Trophoblast cell (in vitro differentiated cells and primary cell): ENCODE data around the gene GOLGA6L26.
"Not testable (repeated sequence)": the region's sequence is repeated elsewhere in the genome, so short reads cannot be mapped to it uniquely, and the experiment has no call there.

Experiments
- DNase-seq, 2 donors: peaks; one replicate each; pipeline ENCODE4 v3.0.0-alpha.2; 2016
- H2AFZ ChIP-seq: 2 replicates; pipeline ENCODE4 v1.6.1; 2013; ENCODE audit warnings: low read length, moderate library complexity, mild to moderate bottlenecking; ENCODE audit not compliant: insufficient read depth, poor library complexity
- H2AK5ac ChIP-seq: 2 replicates; pipeline ENCODE4 v1.6.1; 2013; ENCODE audit warnings: mild to moderate bottlenecking, low read length
- H2BK120ac ChIP-seq: 2 replicates; pipeline ENCODE4 v1.6.1; 2013; ENCODE audit warnings: low read length, mild to moderate bottlenecking, moderate library complexity; ENCODE audit not compliant: insufficient read depth, poor library complexity
- H2BK12ac ChIP-seq: 2 replicates; pipeline ENCODE4 v1.6.1; 2013; ENCODE audit warnings: mild to moderate bottlenecking, low read length, moderate library complexity
- H2BK5ac ChIP-seq: 2 replicates; pipeline ENCODE4 v1.6.1; 2013; ENCODE audit warnings: low read length, low read depth, moderate library complexity, mild to moderate bottlenecking; ENCODE audit not compliant: poor library complexity
- H3K14ac ChIP-seq: 2 replicates; pipeline ENCODE4 v1.6.1; 2013; ENCODE audit warnings: mild to moderate bottlenecking, low read length
- H3K18ac ChIP-seq: 2 replicates; pipeline ENCODE4 v1.6.1; 2013; ENCODE audit warnings: mild to moderate bottlenecking, low read length
- H3K23ac ChIP-seq: 2 replicates; pipeline ENCODE4 v1.6.1; 2013; ENCODE audit warnings: low read length
- H3K27ac ChIP-seq: 2 replicates; pipeline ENCODE4 v1.5.1; 2013; ENCODE audit warnings: low read depth, mild to moderate bottlenecking, inconsistent platforms, low read length, moderate library complexity
- H3K27me3 ChIP-seq: 2 replicates; pipeline ENCODE4 v1.6.1; 2013; ENCODE audit warnings: inconsistent platforms, mild to moderate bottlenecking, low read length, moderate library complexity; ENCODE audit not compliant: insufficient read depth
- H3K36me3 ChIP-seq, 2 experiments: 1 replicate in 1 of 2; 2 replicates in 1 of 2; pipeline ENCODE4 v1.6.1; 2013; ENCODE audit warnings: low read length in 2 of 2, mild to moderate bottlenecking in 2 of 2, moderate library complexity in 1 of 2; ENCODE audit not compliant: insufficient read depth in 2 of 2, control insufficient read depth in 1 of 2
- H3K4ac ChIP-seq: 2 replicates; pipeline ENCODE4 v1.6.1; 2013; ENCODE audit warnings: low read depth, mild to moderate bottlenecking, low read length, moderate library complexity
- H3K4me1 ChIP-seq, 2 experiments: 1 replicate in 1 of 2; 2 replicates in 1 of 2; pipeline ENCODE4 v1.6.1; 2013; ENCODE audit warnings: low read length in 2 of 2, mild to moderate bottlenecking in 2 of 2, moderate library complexity in 1 of 2; ENCODE audit not compliant: insufficient read depth in 2 of 2, control insufficient read depth in 1 of 2
- H3K4me2 ChIP-seq: 2 replicates; pipeline ENCODE4 v1.6.1; 2013; ENCODE audit warnings: inconsistent platforms, mild to moderate bottlenecking, low read length, moderate library complexity
- H3K4me3 ChIP-seq: 2 replicates; pipeline ENCODE4 v1.5.1; 2013; ENCODE audit warnings: mild to moderate bottlenecking, low read depth, low read length, inconsistent platforms
- H3K79me1 ChIP-seq: one replicate; pipeline ENCODE4 v1.6.1; 2013; ENCODE audit warnings: low read length
- H3K79me2 ChIP-seq: 2 replicates; pipeline ENCODE4 v1.6.1; 2013; ENCODE audit warnings: low read length, mild to moderate bottlenecking; ENCODE audit not compliant: control insufficient read depth, insufficient read depth, poor library complexity
- H3K9ac ChIP-seq: 2 replicates; pipeline ENCODE4 v1.6.1; 2013; ENCODE audit warnings: mild to moderate bottlenecking, low read length
- H3K9me3 ChIP-seq: 2 replicates; pipeline ENCODE4 v1.6.1; 2013; ENCODE audit warnings: low read depth, mild to moderate bottlenecking, control low read depth, inconsistent platforms, low read length; ENCODE audit not compliant: insufficient read depth
- H4K12ac ChIP-seq: 2 replicates; pipeline ENCODE4 v1.6.1; 2013; ENCODE audit warnings: low read depth, mild to moderate bottlenecking, low read length, moderate library complexity
- H4K8ac ChIP-seq: 2 replicates; pipeline ENCODE4 v1.6.1; 2013; ENCODE audit warnings: low read depth, mild to moderate bottlenecking, low read length, moderate library complexity
- H4K91ac ChIP-seq: one replicate; pipeline ENCODE4 v1.6.1; 2013; ENCODE audit warnings: low read depth, mild to moderate bottlenecking, low read length, moderate library complexity
- WGBS: extraction: QIAGEN DNeasy Blood & Tissue Kit; methylation state at CpG from one replicate; pipeline ENCODE4 v1.1.7; 2013; ENCODE audit warnings: missing lambda C conversion rate; ENCODE audit not compliant: insufficient read length, insufficient coverage; ENCODE audit errors: extremely low coverage; 5-methylcytosine and 5-hydroxymethylcytosine counted together

Gene GOLGA6L26

DNA sequence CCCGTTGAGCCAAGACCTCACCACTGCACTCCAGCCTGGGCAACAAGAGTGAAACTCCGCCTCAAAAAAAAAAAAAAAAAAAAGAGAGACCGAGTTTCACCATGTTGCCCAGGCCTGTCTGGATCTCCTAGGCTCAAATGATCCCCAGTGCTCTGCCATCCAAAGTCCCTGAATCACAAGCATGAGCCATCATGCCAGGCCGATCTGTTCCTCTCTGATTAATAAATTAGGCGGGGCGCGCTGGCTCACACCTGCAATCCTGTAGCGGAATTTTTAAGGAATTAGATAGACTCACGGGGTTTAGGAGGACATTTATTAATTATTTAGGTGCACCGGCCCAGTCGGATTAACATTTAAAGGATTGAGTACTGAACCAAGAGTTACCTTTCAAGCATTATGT, 40.2 kb upstream of the GOLGA6L26 start:
- H3K9ac ChIP-seq, H3K79me2 ChIP-seq, H3K4ac ChIP-seq, H2AFZ ChIP-seq, H2BK12ac ChIP-seq, H3K9me3 ChIP-seq, H3K14ac ChIP-seq, H4K12ac ChIP-seq, H3K4me3 ChIP-seq, DNase-seq, H2BK120ac ChIP-seq, H3K79me1 ChIP-seq, H3K36me3 ChIP-seq, H3K23ac ChIP-seq, H4K8ac ChIP-seq, H3K27ac ChIP-seq, H4K91ac ChIP-seq, H3K27me3 ChIP-seq, H3K18ac ChIP-seq, H2BK5ac ChIP-seq, H3K4me1 ChIP-seq, H3K4me2 ChIP-seq, H2AK5ac ChIP-seq: not testable (repeated sequence)
- WGBS = no CpG with 5 or more reads among the region's 11 CpGs

- no CpG with 5 or more reads among the region's 40 CpGs for WGBS
Observed at GRCh38 chr15:23372891-23373600, 39.0 kb upstream of the GOLGA6L26 start.

DNA sequence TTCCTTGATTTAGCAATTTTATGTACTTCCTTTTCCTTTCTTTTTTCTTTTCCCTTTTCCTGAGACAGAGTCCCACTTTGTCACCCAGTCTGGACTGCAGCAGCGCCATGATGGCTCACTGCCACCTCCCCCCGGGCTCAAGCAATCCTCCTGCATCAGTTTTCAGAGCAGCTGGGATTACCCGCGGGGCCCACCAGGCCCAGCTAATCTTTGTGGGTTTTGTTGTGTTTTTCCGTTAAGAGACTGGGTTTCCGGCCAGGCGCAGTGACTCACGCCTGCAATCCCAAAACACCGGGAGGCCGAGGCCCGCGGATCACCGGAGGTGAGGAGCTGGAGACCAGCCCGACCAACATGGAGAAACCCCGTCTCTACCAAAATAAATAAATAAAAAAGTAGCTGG, 38.3 kb upstream of the GOLGA6L26 start:
- no peaks in the 10 kb centered on the region for H3K4me1 ChIP-seq
- DNase-seq = no peak
- H3K14ac ChIP-seq = no peak overlapping the region
- H2AK5ac ChIP-seq = no peak overlapping the region
- no CpG with 5 or more reads among the region's 15 CpGs for WGBS
- H3K9me3 ChIP-seq = peaks cover 6% of the 10 kb centered on the region
- H3K4me2 ChIP-seq = no peak overlapping the region
- H3K79me2 ChIP-seq = no peaks in the 10 kb centered on the region
- H3K23ac ChIP-seq = no peak overlapping the region
- H3K9ac ChIP-seq = no peak overlapping the region
- H3K36me3 ChIP-seq = no peaks in the 10 kb centered on the region
- H3K4me3 ChIP-seq = no peak overlapping the region
- H3K79me1 ChIP-seq = no peaks in the 10 kb centered on the region
- H2BK5ac ChIP-seq = no peak overlapping the region
- no peak overlapping the region for H3K27ac ChIP-seq
- no peak overlapping the region for H4K12ac ChIP-seq
- H4K8ac ChIP-seq = no peak overlapping the region
- H3K18ac ChIP-seq = no peak overlapping the region
- no peak overlapping the region for H2AFZ ChIP-seq
- no peaks in the 10 kb centered on the region for H3K27me3 ChIP-seq
- no peak overlapping the region for H3K4ac ChIP-seq
- H2BK12ac ChIP-seq = no peak overlapping the region
- no peak overlapping the region for H2BK120ac ChIP-seq
- H4K91ac ChIP-seq = no peak overlapping the region

More at GRCh38 chr15:23372891-23373600, 39.0 kb upstream of the GOLGA6L26 start:
- H3K4me1 ChIP-seq, H2BK120ac ChIP-seq, H3K36me3 ChIP-seq, H3K79me2 ChIP-seq, H3K27me3 ChIP-seq, H2BK5ac ChIP-seq, H3K4me2 ChIP-seq, H3K4ac ChIP-seq, H2AFZ ChIP-seq, DNase-seq, H3K14ac ChIP-seq, H4K91ac ChIP-seq, H3K27ac ChIP-seq, H3K79me1 ChIP-seq, H4K12ac ChIP-seq, H3K9ac ChIP-seq, H3K9me3 ChIP-seq, H3K18ac ChIP-seq, H2BK12ac ChIP-seq, H4K8ac ChIP-seq, H3K4me3 ChIP-seq, H2AK5ac ChIP-seq, H3K23ac ChIP-seq: not testable (repeated sequence)

DNA sequence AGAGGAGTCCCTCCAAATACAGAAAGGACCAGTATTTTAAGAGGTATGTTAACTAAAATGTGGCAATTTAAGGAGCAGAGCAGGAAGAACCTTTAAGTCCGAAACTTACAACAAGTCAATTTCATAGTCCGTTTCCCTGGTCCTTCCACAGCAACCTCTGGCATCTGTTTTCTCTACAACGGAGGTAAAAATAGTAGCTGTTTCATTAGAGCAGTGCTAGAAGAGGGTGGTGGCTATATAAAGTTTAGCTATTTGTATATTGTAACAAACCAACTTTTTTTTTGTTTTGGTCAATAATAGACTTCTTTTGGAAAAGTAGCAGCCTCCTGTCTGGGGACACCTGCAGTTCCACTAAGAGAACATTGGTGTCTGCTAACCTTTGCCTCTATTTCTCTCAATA, 37.9 kb upstream of the GOLGA6L26 start:
- not testable (repeated sequence) for H3K36me3 ChIP-seq, H3K9me3 ChIP-seq, H4K91ac ChIP-seq, H3K4ac ChIP-seq, H3K4me3 ChIP-seq, H3K9ac ChIP-seq, H3K27me3 ChIP-seq, H3K18ac ChIP-seq, H3K79me1 ChIP-seq, H2AK5ac ChIP-seq, H4K8ac ChIP-seq, H2AFZ ChIP-seq, DNase-seq, H3K14ac ChIP-seq, H3K27ac ChIP-seq, H3K4me2 ChIP-seq, H3K79me2 ChIP-seq, H3K23ac ChIP-seq, H2BK5ac ChIP-seq, H2BK12ac ChIP-seq, H3K4me1 ChIP-seq, H4K12ac ChIP-seq, H2BK120ac ChIP-seq
- WGBS = no CpG with 5 or more reads among the region's 3 CpGs
